HFFc6 (cell line): ENCODE results near the gene NDUFB5. TPM values are rescaled to one million over a fixed set of nuclear protein-coding genes. Genes with fewer than 3 reads are reported as not detected.

Experiments
- DNase-seq: peaks from one replicate; pipeline ENCODE4 v3.0.0-alpha.2; 2018
- H3K27ac Mint-ChIP-seq: 2 replicates; pipeline ENCODE4 v1.8.0; 2020; ENCODE audit warnings: mild to moderate bottlenecking, mixed read lengths
- H3K27me3 Mint-ChIP-seq: 2 replicates; pipeline ENCODE4 v1.8.0; 2021; ENCODE audit warnings: mild to moderate bottlenecking, moderate library complexity, mixed read lengths; ENCODE audit not compliant: insufficient read depth
- H3K36me3 Mint-ChIP-seq: 2 replicates; pipeline ENCODE4 v1.8.0; 2021; ENCODE audit warnings: low read depth, mixed read lengths
- H3K4me1 Mint-ChIP-seq: 2 replicates; pipeline ENCODE4 v1.8.0; 2020; ENCODE audit warnings: low read depth, mixed read lengths
- H3K4me3 Mint-ChIP-seq: 2 replicates; pipeline ENCODE4 v1.8.0; 2020; ENCODE audit warnings: mild to moderate bottlenecking, moderate library complexity, mixed read lengths
- H3K9me3 Mint-ChIP-seq: 2 replicates; pipeline ENCODE4 v1.8.0; 2020; ENCODE audit warnings: mild to moderate bottlenecking, mixed read lengths
- CTCF ChIP-seq: fragments of 200-600 bp; sonication (generic); IDR thresholded peaks from 2 replicates; pipeline ENCODE4 v1.5.0; 2021; ENCODE audit warnings: antibody characterized with exemption, mild to moderate bottlenecking
- total RNA-seq, 6 experiments: library from RNA; stranded (reverse); fragmentation: NEBNext Ultra II Directional; extraction: Animal tissue kit (Norgen Biotek cat#: 25700); gene quantifications; 2 replicates in 1 of 6; 3 replicates in 5 of 6; pipeline ENCODE4 v1.2.3, GENCODE V29; 2021

NDUFB5 gene
- total RNA-seq, 6 experiments from 2014 or later: 91.3 to 114 (median 102) TPM

GRCh38 chr3:179603321-179603720, 1.3 kb upstream of the NDUFB5 start:
- Mint-ChIP-seq H3K27me3 (peaks cover 6% of the 10 kb centered on the region; the same call in 1 of the 2 replicates), H3K27ac (peak overlapping the region; percentile 98), H3K36me3 (peaks cover 31% of the 10 kb centered on the region), H3K4me1 (peaks cover 52% of the 10 kb centered on the region), H3K9me3 (no peaks in the 10 kb centered on the region), H3K4me3 (peak overlapping the region; percentile 98)
- DNase-seq: no peak
- TF ChIP-seq CTCF: no peak

GRCh38 chr3:179603831-179604230, 763 bp upstream of the NDUFB5 start:
- no peak for TF ChIP-seq CTCF
- Mint-ChIP-seq H3K27ac (peak overlapping the region; percentile 98), H3K36me3 (peaks cover 31% of the 10 kb centered on the region), H3K9me3 (no peaks in the 10 kb centered on the region), H3K4me1 (peaks cover 52% of the 10 kb centered on the region), H3K27me3 (peaks cover 6% of the 10 kb centered on the region; the same call in 1 of the 2 replicates), H3K4me3 (peak overlapping the region; percentile 98)
- no peak for DNase-seq

- Mint-ChIP-seq H3K27me3 (peaks cover 6% of the 10 kb centered on the region; the same call in 1 of the 2 replicates), H3K36me3 (peaks cover 27% of the 10 kb centered on the region; the same call in 1 of the 2 replicates), H3K4me3 (peak overlapping the region; percentile 42; the same call in 1 of the 2 replicates), H3K27ac (no peak overlapping the region), H3K9me3 (no peaks in the 10 kb centered on the region), H3K4me1 (peaks cover 31% of the 10 kb centered on the region)
- no peak for DNase-seq
- TF ChIP-seq CTCF: no peak
Measured at GRCh38 chr3:179606534-179607085, 2.0 kb downstream of the NDUFB5 start.

GRCh38 chr3:179608931-179609720, 4.5 kb downstream of the NDUFB5 start:
- Mint-ChIP-seq H3K4me1 (peaks cover 37% of the 10 kb centered on the region), H3K4me3 (no peak overlapping the region), H3K27me3 (peaks cover 6% of the 10 kb centered on the region; the same call in 1 of the 2 replicates), H3K9me3 (no peaks in the 10 kb centered on the region), H3K36me3 (peaks cover 27% of the 10 kb centered on the region; the same call in 1 of the 2 replicates), H3K27ac (no peak overlapping the region)
- no peak for TF ChIP-seq CTCF
- DNase-seq: no peak

- no peak overlapping the region for H3K4me3 Mint-ChIP-seq
- TF ChIP-seq CTCF: no peak
- H3K27ac Mint-ChIP-seq: no peak overlapping the region
- peaks cover 2% of the 10 kb centered on the region; the same call in 1 of the 2 replicates for H3K27me3 Mint-ChIP-seq
- H3K36me3 Mint-ChIP-seq: peaks cover 22% of the 10 kb centered on the region; the same call in 1 of the 2 replicates
- no peaks in the 10 kb centered on the region for H3K9me3 Mint-ChIP-seq
- peaks cover 41% of the 10 kb centered on the region for H3K4me1 Mint-ChIP-seq
- no peak for DNase-seq
Measured at GRCh38 chr3:179610066-179610465, 5.5 kb downstream of the NDUFB5 start.
